Articular chondrocyte of knee joint (primary cell): ENCODE results near the gene SYNE4. TPM values are rescaled to one million over a fixed set of nuclear protein-coding genes. Genes with fewer than 3 reads are reported as not detected.

Source experiments
- small RNA-seq: library from RNA; depleted of rRNA; stranded (forward); fragments of <200 nt; gene quantifications from one replicate; pipeline ENCODE3, GENCODE V24; 2012
- total RNA-seq: library from RNA; depleted of rRNA; stranded (reverse); fragments of >200 nt; gene quantifications from 2 replicates; pipeline ENCODE4 v1.2.3, GENCODE V29; 2012

The SYNE4 gene, protein sequence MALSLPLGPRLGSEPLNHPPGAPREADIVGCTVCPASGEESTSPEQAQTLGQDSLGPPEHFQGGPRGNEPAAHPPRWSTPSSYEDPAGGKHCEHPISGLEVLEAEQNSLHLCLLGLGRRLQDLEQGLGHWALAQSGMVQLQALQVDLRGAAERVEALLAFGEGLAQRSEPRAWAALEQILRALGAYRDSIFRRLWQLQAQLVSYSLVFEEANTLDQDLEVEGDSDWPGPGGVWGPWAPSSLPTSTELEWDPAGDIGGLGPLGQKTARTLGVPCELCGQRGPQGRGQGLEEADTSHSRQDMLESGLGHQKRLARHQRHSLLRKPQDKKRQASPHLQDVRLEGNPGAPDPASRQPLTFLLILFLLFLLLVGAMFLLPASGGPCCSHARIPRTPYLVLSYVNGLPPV
- total RNA-seq, result 0.13 TPM in 1 of 2 replicates, not detected in the other

DNA sequence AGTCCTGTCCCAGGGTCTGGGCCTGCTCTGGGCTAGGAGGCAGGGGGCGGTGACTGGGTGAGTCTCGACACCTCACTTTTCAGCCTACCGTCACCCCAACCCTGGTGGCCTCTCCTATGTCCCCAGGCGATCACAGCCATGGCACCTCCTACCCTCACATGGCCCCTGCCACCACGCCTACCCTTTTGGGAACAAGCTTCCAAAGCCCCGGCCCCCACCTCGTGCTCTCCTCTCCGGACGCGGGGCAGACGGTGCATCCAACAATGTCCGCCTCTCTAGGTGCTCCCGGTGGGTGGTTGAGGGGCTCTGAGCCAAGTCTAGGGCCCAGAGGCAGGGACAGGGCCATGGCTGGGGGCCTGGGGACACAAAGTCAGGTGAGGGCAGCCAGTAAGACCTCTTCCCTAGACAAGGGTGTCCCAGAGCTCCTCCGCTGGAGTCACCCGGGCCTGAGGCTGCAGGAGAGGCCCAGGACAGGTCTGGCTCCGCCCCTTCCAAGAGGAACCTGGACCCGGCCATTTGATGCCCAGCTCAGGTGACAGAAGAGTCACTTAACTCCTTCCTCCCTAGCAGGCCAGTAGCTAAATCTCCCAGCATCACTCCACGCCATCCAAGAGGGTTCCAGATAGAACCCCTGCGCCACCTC, at the start of gene SYNE4:
TSS of gene SYNE4 (minus strand) at position 478 of the 643 bp plus-strand sequence. CDS start at position 346, 132 bp downstream.

DNA sequence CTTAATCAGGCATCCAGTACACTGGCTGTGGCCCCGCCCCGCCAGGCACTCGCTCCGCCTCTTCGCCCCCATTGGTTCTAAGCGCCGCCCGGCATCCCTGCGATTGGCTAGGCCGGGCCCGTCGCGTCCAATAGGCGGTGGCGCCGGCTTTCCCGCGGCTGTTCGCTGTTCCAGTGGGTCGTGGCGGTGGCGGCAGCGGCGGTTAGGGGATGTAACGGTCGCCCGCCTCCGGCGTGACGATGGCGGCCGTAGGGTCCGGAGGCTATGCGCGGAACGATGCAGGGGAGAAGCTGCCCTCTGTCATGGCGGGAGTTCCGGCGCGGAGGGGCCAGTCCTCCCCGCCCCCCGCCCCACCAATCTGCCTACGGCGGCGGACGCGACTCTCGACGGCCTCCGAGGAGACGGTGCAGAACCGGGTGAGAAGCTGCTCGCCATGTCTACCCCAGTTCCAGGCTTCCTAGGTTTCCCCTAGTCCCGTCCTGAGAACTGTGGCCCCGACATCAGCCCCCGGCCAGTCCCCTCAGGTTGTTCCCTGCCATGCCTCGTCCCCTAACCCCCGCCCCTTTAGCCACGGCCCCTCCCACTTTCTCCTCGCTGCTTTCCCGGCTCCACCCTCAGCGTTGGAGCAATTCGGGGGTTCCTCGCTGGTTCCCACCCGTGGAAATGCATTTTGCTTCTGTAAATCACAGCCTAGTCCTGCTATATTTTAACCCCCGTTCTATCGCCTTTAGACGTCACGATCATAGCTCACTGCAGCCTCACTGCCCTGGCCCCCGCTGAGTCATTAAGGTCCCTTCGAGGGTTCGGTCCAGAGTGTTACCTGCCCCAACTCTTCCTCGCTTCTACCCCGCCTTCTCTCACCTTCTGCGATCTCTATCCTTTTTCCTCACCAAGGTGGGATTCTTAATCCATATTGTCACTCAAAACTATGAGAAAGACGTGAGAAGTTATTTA, 46.4 kb upstream of the SYNE4 start, which contains the start of gene WDR62:
TSS of gene WDR62 (plus strand) at position 165 of the 954 bp plus-strand sequence. CDS start at position 240, 75 bp downstream.

DNA sequence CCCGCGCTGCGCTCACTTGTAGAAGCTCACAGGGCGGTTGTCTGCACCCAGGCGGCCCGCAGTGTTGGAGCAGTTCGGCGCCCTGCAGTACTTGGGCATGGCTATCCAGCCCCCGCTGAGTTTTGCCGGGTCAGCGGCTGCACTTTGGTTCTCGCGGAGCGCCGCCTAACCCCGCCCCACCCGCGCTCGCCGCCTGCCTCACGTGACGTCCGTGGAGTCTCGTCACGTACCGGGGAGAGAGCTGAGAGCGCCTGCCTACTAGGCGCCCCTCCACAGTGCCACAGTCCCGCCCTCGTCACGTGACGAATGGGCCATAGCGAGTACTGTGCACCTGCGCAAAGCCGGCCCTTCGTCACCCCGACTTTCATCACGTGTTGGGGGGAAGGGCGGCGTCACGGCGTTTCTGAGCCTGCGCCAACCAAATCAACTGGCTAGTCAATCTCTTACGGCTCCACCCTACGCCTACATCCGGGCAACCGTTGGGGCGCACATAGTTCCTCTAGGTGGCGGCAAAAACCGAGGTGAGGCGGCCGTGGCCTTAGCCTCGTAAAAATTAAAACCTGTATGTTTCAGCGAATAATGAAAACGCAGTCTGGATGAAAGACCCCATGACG, 45.6 kb upstream of the SYNE4 start, which contains the start of gene THAP8:
TSS of gene THAP8 (minus strand) at position 167 of the 614 bp plus-strand sequence. CDS start at position 99, 68 bp downstream.

DNA sequence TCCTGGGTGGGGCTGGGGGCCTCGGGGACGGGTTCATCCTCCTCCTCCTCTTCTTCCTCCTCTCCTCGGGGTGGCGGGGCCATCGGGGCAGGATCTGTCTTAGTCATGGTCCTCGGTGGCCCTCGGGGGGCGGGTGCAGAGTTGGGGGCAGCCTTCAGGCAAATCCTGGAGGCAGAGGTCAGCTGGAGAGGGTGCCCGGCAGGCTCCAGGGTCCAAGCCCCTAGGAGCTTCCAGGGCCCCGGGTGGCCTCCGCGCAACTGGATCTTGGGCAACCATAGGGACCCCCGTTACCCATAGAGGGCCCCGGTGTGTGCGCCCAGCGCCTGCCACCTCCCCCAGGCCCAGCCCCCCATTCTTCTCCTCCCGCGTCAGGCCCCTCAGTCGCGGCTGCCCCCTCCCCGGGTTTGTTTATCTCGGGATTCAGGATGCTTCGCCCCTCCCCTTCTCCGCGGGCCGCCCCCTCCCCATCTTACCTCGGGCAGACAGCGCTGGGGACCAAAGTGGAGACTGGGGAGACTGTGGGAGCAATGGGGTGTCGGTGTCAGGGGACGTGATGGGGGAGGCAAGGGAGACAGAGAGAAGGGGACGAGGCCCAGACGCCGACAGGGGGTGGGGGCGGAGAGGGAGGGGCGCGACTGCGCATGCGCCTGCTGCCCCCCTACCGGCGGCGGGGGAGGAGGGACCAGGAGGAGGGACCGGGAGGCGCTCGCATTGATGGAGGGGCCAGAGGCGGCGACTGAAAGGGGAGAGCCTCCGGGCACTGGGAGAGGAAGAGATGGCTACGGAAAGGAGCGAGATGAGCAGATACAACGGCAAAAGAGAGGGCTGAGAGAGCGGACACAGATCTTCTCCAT, 23.9 kb upstream of the SYNE4 start, which contains the start of gene CLIP3:
TSS of gene CLIP3 (minus strand) at position 623 of the 854 bp plus-strand sequence. CDS start at position 107, 516 bp downstream.

DNA sequence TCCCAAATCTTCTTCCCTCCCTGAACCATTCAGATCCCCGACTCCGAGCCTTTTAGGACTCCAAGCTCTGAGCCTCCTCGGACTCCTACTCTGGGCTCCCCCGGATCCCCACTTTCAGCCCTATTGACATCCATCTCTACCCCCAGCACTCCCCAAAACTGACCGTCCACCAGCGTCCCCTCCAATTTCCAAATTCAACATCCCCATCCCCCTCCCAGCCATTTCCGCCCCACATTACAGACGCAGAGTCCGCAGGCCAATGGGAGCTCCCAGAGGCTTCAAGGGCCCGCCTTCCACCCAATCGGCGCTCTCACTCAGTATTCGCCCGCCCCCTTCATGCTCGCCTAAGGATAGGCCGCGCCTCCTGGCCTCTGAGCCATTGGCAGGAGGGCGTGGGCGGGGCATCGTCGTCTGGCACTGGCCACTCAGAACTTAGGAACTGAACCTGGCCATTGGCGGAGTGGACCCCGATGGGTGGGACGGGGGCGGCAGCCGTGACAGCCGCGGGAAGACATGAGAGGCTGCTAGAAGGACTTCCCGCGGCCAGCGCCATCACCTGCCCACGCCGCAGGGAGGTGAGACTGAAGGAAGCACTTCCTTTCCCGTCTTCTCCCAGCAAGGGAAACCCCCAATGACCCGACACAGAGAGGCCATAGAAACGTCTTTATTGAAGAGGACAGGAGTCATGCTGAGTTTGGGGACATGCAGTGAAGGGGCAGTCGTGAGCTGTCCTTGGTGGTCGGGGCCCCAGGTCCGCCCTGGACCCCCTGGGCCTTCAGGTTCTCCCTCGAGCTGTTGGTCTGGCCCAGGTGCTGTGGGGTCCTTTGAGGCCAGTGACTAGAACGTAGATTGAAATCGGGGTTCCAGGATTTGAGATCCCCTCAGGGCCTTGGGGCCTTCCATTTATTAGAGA, 5.7 kb upstream of the SYNE4 start, which contains the start of gene ALKBH6:
TSS of gene ALKBH6 (minus strand) at position 202 of the 913 bp plus-strand sequence. CDS start 816 bp downstream, outside the sequence.

DNA sequence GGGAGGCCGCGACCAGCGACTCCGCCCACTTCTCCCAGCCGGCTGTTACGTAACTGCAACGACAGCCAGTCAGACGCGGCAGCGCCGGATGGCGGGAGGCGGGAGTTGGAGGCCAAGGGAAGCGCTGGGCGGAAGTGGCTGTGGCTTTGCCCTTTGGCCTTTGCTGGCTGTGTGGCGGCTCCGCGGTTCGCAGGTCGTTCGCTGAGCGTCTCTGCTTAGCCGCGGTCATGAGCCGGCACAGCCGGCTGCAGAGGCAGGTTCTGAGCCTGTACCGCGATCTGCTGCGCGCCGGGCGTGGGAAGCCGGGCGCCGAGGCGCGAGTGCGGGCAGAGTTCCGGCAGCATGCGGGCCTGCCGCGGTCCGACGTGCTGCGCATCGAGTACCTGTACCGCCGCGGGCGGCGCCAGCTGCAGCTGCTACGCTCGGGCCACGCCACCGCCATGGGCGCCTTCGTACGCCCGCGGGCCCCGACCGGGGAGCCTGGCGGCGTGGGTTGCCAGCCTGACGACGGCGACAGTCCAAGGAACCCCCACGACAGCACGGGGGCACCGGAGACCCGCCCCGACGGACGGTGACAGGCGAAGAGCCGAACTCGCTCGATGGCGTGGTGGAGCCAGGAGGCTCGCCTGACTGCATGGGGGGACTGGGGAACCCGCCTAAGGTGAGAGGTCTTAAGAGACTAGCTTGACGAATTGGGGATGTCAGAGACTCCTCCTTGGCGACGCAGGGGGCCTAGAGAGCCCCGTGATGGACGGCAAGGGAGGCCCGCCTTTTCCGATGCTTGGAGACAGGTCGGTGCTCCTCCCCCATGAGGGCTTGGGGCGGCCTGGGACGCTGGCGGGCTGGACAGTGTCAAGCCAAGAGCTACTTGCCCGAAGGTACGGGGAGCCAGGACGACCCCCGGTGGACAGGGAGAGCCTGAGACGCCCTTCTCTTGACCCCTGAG, 13.3 kb downstream of the SYNE4 start, which contains the start of gene SDHAF1:
TSS of gene SDHAF1 (plus strand) at position 141 of the 946 bp plus-strand sequence. CDS start at position 228, 87 bp downstream.

Small RNA genes within 50 kb of the gene (small RNA-seq; reads per million reads assigned to genes)
- not detected for gene AF038458.1

Other genes starting within 250 kb of the SYNE4 start
- gene ARHGAP33, start 233.2 kb downstream of the SYNE4 start, total RNA-seq, result 1.3 and 2.4 TPM in 2 replicates
- gene PRODH2, start 196.0 kb downstream of the SYNE4 start, total RNA-seq, result not detected in 2 replicates
- gene NPHS1, start 156.3 kb downstream of the SYNE4 start, total RNA-seq, result not detected in 2 replicates
- under 0.01 TPM in 2 replicates for gene KIRREL2, start 151.9 kb downstream of the SYNE4 start, total RNA-seq
- 4.1 and 6.5 TPM in 2 replicates for gene APLP1, start 140.2 kb downstream of the SYNE4 start, total RNA-seq
- gene NFKBID, start 108.3 kb downstream of the SYNE4 start, total RNA-seq, result 6.3 TPM in 2 replicates
- gene HCST, start 106.3 kb downstream of the SYNE4 start, total RNA-seq, result 0.91 and 1.4 TPM in 2 replicates
- not detected in 2 replicates for gene TYROBP, start 100.5 kb downstream of the SYNE4 start, total RNA-seq
- 3.2 and 5.9 TPM in 2 replicates for gene LRFN3, start 72.4 kb downstream of the SYNE4 start, total RNA-seq
- gene SDHAF1, start 13.6 kb downstream of the SYNE4 start, total RNA-seq, result 16.9 and 17.0 TPM in 2 replicates
- 10.8 and 11.4 TPM in 2 replicates for gene ALKBH6, start 5.4 kb upstream of the SYNE4 start, total RNA-seq
- 8.2 and 11.5 TPM in 2 replicates for gene CLIP3, start 24.1 kb upstream of the SYNE4 start, total RNA-seq
- gene THAP8, start 45.5 kb upstream of the SYNE4 start, total RNA-seq, result 4.0 and 4.6 TPM in 2 replicates
- 3.5 and 5.0 TPM in 2 replicates for gene WDR62, start 46.1 kb upstream of the SYNE4 start, total RNA-seq
- not detected in 2 replicates for gene OVOL3, start 102.3 kb upstream of the SYNE4 start, total RNA-seq
- 14.8 and 24.6 TPM in 2 replicates for gene POLR2I, start 106.1 kb upstream of the SYNE4 start, total RNA-seq
- 95.0 and 105 TPM in 2 replicates for gene TBCB, start 106.7 kb upstream of the SYNE4 start, total RNA-seq
- 293 and 453 TPM in 2 replicates for gene CAPNS1, start 131.3 kb upstream of the SYNE4 start, total RNA-seq
- 13.7 and 21.0 TPM in 2 replicates for gene COX7A1, start 143.6 kb upstream of the SYNE4 start, total RNA-seq
- 7.1 and 7.4 TPM in 2 replicates for gene ZNF565, start 205.9 kb upstream of the SYNE4 start, total RNA-seq
- gene ZNF146, start 206.3 kb upstream of the SYNE4 start, total RNA-seq, result 71.6 and 109 TPM in 2 replicates